OCI-LY3 (cell line): ENCODE measurements around the gene PLXNB3.
A peak's percentile ranks its signal among the peaks of the same experiment; 100 is the strongest.

Source experiments
- H2AFZ ChIP-seq: fragments of 200-600, 300-600 bp; shearing (Covaris generic); 2 replicates; pipeline ENCODE4 v1.6.0; 2014; ENCODE audit warnings: antibody characterized with exemption, low read depth, low read length
- H3K27ac ChIP-seq: fragments of 200-600, 300-600 bp; sonication (generic); 2 replicates; pipeline ENCODE4 v1.5.1; 2014; ENCODE audit warnings: mild to moderate bottlenecking, low read length, moderate library complexity, mixed read lengths
- H3K27me3 ChIP-seq: fragments of 200-600, 300-600 bp; sonication (generic); 2 replicates; pipeline ENCODE4 v1.6.1; 2014; ENCODE audit warnings: low read depth, low read length, mixed read lengths
- H3K36me3 ChIP-seq: fragments of 200-600, 300-600 bp; sonication (generic); replicated peaks from 2 replicates; pipeline ENCODE3; 2014; ENCODE audit warnings: low read depth, low read length, mixed read lengths
- H3K4me1 ChIP-seq: fragments of 300-600, 200-600 bp; sonication (generic); 2 replicates; pipeline ENCODE4 v1.6.1; 2014; ENCODE audit warnings: low read length, mixed read lengths
- H3K4me2 ChIP-seq: fragments of 200-600, 300-600 bp; sonication (generic); 2 replicates; pipeline ENCODE4 v1.6.1; 2014; ENCODE audit warnings: low read length, mixed read lengths
- H3K4me3 ChIP-seq: fragments of 300-600, 200-600 bp; sonication (generic); 2 replicates; pipeline ENCODE4 v1.5.1; 2014; ENCODE audit warnings: antibody characterized with exemption, mild to moderate bottlenecking, low read length, moderate library complexity
- H3K79me2 ChIP-seq: fragments of 300-600, 200-600 bp; shearing (Covaris generic); 2 replicates; pipeline ENCODE4 v1.6.1; 2014; ENCODE audit warnings: mild to moderate bottlenecking, low read length, mixed read lengths
- H3K9ac ChIP-seq: fragments of 300-600, 200-600 bp; shearing (Covaris generic); 2 replicates; pipeline ENCODE4 v1.6.0; 2014; ENCODE audit warnings: mild to moderate bottlenecking, low read length, moderate library complexity
- H3K9me3 ChIP-seq: fragments of 200-600, 300-600 bp; shearing (Covaris generic); 2 replicates; pipeline ENCODE4 v1.6.1; 2014; ENCODE audit warnings: low read length, mixed read lengths; ENCODE audit not compliant: insufficient read depth
- H4K20me1 ChIP-seq: fragments of 200-600, 300-600 bp; sonication (generic); 2 replicates; pipeline ENCODE4 v1.6.1; 2016; ENCODE audit warnings: low read length, mixed read lengths; ENCODE audit not compliant: insufficient read depth
- EZH2phosphoT487 ChIP-seq: fragments of 200-600 bp; shearing (Covaris generic); IDR thresholded peaks from 2 replicates; pipeline ENCODE4 v1.6.1; 2018; ENCODE audit warnings: antibody characterized with exemption, mixed run types, low read depth
- TF ChIP-seq, protein P1 (sequence below): fragments of 200-600, 300-600 bp; sonication (generic); IDR thresholded peaks from 2 replicates; pipeline ENCODE4 v1.5.1; 2014; ENCODE audit warnings: antibody characterized with exemption, low read length, low read depth

The PLXNB3 gene

DNA sequence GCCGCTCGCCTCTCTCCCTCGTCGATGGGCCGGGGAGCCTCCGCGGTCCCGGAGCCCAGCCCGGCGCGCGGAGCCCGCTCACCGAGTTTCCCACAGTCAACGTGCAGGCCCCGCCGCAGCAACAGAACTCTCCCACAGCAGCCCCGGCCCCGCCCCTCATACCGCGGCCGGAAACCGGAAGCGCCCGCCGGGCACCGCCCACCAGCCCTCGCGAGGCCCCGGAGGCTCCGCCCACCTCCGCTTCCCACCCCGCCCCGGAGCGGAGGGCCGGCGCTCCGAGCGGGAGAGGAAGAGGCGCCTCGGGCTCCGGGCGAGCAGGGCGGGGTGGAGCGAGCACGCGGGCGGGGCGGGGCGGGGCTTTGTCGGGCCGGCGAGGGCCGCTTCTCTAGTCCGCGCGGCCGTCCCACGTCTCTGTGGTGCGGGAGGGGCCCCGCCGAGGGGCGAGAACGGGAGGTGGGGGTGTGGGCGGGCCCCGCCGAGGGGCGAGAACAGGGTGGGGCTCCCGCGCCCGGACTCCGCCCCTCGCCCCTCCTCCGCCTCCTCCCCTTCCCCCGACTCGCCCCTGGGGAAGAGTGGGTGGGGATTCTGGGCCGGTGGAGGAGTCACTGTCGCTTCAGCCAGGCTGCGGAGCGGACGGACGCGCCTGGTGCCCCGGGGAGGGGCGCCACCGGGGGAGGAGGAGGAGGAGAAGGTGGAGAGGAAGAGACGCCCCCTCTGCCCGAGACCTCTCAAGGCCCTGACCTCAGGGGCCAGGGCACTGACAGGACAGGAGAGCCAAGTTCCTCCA lies 39.6 kb upstream of the PLXNB3 start, which contains the start of the genes ABCD1 and BCAP31:
ABCD1 (plus strand) TSS at position 605 of the 787 bp plus-strand sequence. CDS start 411 bp downstream, outside the sequence.
BCAP31 (minus strand) TSS at position 136 of the 787 bp plus-strand sequence. CDS start 1,143 bp downstream, outside the sequence.
- H2AFZ ChIP-seq = no peak within 1 kb of the TSS; the same call in 1 of the 2 replicates
- H3K79me2 ChIP-seq = peaks cover 55% of the 10 kb centered on the region
- H4K20me1 ChIP-seq = peaks cover 13% of the 10 kb centered on the region
- peak within 1 kb of the TSS; percentile 98 for H3K4me2 ChIP-seq
- peak within 1 kb of the TSS; percentile 98 for H3K4me3 ChIP-seq
- H3K9me3 ChIP-seq = no peaks in the 10 kb centered on the region
- peaks cover 40% of the 10 kb centered on the region for H3K4me1 ChIP-seq
- H3K27ac ChIP-seq = peak within 1 kb of the TSS; percentile 79
- H3K9ac ChIP-seq = peak within 1 kb of the TSS; percentile 88
- TF ChIP-seq EZH2phosphoT487 = no peak
- TF ChIP-seq, protein P1, sequence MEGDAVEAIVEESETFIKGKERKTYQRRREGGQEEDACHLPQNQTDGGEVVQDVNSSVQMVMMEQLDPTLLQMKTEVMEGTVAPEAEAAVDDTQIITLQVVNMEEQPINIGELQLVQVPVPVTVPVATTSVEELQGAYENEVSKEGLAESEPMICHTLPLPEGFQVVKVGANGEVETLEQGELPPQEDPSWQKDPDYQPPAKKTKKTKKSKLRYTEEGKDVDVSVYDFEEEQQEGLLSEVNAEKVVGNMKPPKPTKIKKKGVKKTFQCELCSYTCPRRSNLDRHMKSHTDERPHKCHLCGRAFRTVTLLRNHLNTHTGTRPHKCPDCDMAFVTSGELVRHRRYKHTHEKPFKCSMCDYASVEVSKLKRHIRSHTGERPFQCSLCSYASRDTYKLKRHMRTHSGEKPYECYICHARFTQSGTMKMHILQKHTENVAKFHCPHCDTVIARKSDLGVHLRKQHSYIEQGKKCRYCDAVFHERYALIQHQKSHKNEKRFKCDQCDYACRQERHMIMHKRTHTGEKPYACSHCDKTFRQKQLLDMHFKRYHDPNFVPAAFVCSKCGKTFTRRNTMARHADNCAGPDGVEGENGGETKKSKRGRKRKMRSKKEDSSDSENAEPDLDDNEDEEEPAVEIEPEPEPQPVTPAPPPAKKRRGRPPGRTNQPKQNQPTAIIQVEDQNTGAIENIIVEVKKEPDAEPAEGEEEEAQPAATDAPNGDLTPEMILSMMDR = no peak
- no peaks in the 10 kb centered on the region for H3K27me3 ChIP-seq
- H3K36me3 ChIP-seq = peaks cover 28% of the 10 kb centered on the region

DNA sequence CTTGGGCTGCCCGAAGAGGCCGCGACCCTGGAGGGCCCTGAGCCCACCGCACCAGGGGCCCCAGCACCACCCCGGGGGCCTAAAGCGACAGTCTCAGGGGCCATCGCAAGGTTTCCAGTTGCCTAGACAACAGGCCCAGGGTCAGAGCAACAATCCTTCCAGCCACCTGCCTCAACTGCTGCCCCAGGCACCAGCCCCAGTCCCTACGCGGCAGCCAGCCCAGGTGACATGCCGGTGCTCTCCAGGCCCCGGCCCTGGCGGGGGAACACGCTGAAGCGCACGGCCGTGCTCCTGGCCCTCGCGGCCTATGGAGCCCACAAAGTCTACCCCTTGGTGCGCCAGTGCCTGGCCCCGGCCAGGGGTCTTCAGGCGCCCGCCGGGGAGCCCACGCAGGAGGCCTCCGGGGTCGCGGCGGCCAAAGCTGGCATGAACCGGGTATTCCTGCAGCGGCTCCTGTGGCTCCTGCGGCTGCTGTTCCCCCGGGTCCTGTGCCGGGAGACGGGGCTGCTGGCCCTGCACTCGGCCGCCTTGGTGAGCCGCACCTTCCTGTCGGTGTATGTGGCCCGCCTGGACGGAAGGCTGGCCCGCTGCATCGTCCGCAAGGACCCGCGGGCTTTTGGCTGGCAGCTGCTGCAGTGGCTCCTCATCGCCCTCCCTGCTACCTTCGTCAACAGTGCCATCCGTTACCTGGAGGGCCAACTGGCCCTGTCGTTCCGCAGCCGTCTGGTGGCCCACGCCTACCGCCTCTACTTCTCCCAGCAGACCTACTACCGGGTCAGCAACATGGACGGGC lies 38.8 kb upstream of the PLXNB3 start:
- peaks cover 55% of the 10 kb centered on the region for H3K79me2 ChIP-seq
- no peaks in the 10 kb centered on the region for H3K9me3 ChIP-seq
- peaks cover 40% of the 10 kb centered on the region for H3K4me1 ChIP-seq
- no peak overlapping the region for H2AFZ ChIP-seq
- no peak for TF ChIP-seq EZH2phosphoT487
- H3K9ac ChIP-seq = peak overlapping the region; percentile 88
- H3K27ac ChIP-seq = peak overlapping the region; percentile 79
- no peaks in the 10 kb centered on the region for H3K27me3 ChIP-seq
- peak overlapping the region; percentile 97 for H3K4me2 ChIP-seq
- H3K4me3 ChIP-seq = peak overlapping the region; percentile 98
- peaks cover 13% of the 10 kb centered on the region for H4K20me1 ChIP-seq
- peaks cover 25% of the 10 kb centered on the region for H3K36me3 ChIP-seq

DNA sequence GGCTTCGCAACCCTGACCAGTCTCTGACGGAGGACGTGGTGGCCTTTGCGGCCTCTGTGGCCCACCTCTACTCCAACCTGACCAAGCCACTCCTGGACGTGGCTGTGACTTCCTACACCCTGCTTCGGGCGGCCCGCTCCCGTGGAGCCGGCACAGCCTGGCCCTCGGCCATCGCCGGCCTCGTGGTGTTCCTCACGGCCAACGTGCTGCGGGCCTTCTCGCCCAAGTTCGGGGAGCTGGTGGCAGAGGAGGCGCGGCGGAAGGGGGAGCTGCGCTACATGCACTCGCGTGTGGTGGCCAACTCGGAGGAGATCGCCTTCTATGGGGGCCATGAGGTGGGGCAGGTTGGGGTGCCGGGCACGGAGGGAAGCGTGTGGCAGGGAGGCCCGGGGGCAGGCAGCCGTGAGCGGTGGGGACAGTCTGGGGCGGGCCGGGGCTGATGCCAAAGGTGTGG lies 38.2 kb upstream of the PLXNB3 start:
- Histone ChIP-seq H3K27ac (peak overlapping the region; percentile 86; the same call in 1 of the 2 replicates), H3K4me2 (peak overlapping the region; percentile 97), H3K9ac (peak overlapping the region; percentile 81)

More for the DNA sequence above, 38.2 kb upstream of the PLXNB3 start:
- H3K27me3 ChIP-seq = no peaks in the 10 kb centered on the region
- peak overlapping the region; percentile 98 for H3K4me3 ChIP-seq
- no peak overlapping the region for H2AFZ ChIP-seq
- H4K20me1 ChIP-seq = peaks cover 13% of the 10 kb centered on the region
- H3K79me2 ChIP-seq = peaks cover 53% of the 10 kb centered on the region
- peaks cover 40% of the 10 kb centered on the region for H3K4me1 ChIP-seq
- H3K9me3 ChIP-seq = no peaks in the 10 kb centered on the region
- H3K36me3 ChIP-seq = peaks cover 22% of the 10 kb centered on the region
- no peak for TF ChIP-seq EZH2phosphoT487
- TF ChIP-seq, protein P1 = no peak
